Mucosa of rectum (tissue), 2 donors: ENCODE data around the gene SUDS3.

Experiments used
- H3K27ac ChIP-seq, 2 donors: one replicate each; pipeline ENCODE4 v1.7.0; 2013; ENCODE audit warnings: inconsistent platforms in 2 of 2, low read depth in 2 of 2, low read length in 2 of 2
- H3K27me3 ChIP-seq, 2 donors: one replicate each; pipeline ENCODE4 v1.7.0; 2013; ENCODE audit warnings: low read length in 2 of 2; ENCODE audit not compliant: control insufficient read depth in 2 of 2, insufficient read depth in 2 of 2
- H3K36me3 ChIP-seq, 2 donors: one replicate each; pipeline ENCODE4 v1.7.0; 2013; ENCODE audit warnings: low read length in 2 of 2; ENCODE audit not compliant: control insufficient read depth in 2 of 2, insufficient read depth in 2 of 2
- H3K4me1 ChIP-seq, 2 donors: one replicate each; pipeline ENCODE4 v1.7.0; 2013; ENCODE audit warnings: low read length in 2 of 2, mild to moderate bottlenecking in 1 of 2; ENCODE audit not compliant: control insufficient read depth in 2 of 2, insufficient read depth in 2 of 2
- H3K4me3 ChIP-seq, 2 donors: one replicate each; pipeline ENCODE4 v1.7.0; 2013; ENCODE audit warnings: low read length in 2 of 2
- H3K9ac ChIP-seq, 2 donors: one replicate each; pipeline ENCODE4 v1.7.0; 2013; ENCODE audit warnings: low read length in 2 of 2, low read depth in 1 of 2, mild to moderate bottlenecking in 1 of 2
- H3K9me3 ChIP-seq, 2 donors: one replicate each; pipeline ENCODE4 v1.7.0; 2013; ENCODE audit warnings: low read length in 2 of 2; ENCODE audit not compliant: control insufficient read depth in 2 of 2
- donor health status: healthy.
- donor health status: Normal muscosa, but diverticular disease.

SUDS3 gene

GRCh38 chr12:118371321-118372282 lies 4.8 kb upstream of the SUDS3 start:
- H3K27me3 ChIP-seq, result no peaks in the 10 kb centered on the region
- peak overlapping the region; percentile 88 to 98 for H3K4me3 ChIP-seq
- peak overlapping the region; percentile 86 to 87 for H3K27ac ChIP-seq
- no peaks in the 10 kb centered on the region for H3K36me3 ChIP-seq
- peaks cover 16 to 17% of the 10 kb centered on the region in 2 donors for H3K4me1 ChIP-seq
- H3K9me3 ChIP-seq, result no peaks in the 10 kb centered on the region
- peak overlapping the region; percentile 81 to 89 for H3K9ac ChIP-seq

DNA sequence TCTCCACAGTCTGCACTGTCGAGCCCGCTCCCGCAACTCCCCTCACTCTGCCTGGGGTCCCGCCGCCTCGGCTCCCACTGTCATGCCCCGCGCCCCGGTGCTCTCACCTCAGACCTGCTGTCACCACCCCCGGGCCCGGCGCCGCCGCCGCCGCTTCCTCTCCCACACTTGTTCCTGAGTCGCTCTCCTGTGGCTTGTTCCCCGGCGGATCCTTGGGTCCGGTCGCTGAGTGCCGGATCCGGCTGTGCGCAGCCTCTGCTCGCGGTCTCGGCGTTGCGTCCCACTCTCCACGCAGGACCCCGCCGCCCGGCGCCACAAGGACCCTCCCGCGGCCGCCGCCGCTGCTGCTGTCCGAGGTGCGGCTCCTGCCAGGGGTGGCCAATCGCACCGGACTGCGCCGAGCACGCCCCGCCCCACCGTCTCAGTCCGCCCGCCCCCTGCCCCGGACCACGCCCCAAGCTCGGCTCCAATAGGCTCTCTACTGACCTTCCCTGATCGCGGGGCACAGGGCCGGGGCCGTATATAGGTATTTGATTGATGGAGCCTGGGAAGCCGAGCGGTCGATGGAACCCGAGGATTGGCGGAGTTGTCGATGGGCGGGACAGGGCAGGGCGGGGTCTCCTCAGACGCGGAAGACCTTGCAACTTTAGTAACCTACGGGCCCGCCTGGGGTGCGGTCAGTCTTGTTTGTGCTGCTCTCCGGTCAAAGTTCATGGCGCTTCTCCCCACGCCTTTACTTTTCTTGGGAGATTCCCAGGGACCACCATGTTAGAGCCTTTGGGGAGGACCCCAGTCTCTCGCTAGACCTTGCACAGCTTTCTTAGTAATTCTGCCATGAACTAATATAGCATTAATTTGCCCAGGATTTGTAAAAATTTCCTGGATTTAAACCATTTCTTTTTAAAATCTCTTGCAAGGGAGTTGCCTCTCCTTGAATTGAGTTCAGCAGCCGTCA lies 3.5 kb upstream of the SUDS3 start, which contains the start of gene TAOK3:
TSS of gene TAOK3 (minus strand) at position 367 of the 955 bp plus-strand sequence. CDS start 117,340 bp downstream, outside the sequence.
- peak within 1 kb of the TSS; percentile 94 to 95 for H3K27ac ChIP-seq
- no peaks in the 10 kb centered on the region for H3K27me3 ChIP-seq
- no peaks in the 10 kb centered on the region for H3K36me3 ChIP-seq
- H3K9me3 ChIP-seq, result no peaks in the 10 kb centered on the region
- H3K4me1 ChIP-seq, result peaks cover 21 to 23% of the 10 kb centered on the region in 2 donors
- H3K9ac ChIP-seq, result peak within 1 kb of the TSS; percentile 83 to 89
- H3K4me3 ChIP-seq, result peak within 1 kb of the TSS; percentile 88 to 98

DNA sequence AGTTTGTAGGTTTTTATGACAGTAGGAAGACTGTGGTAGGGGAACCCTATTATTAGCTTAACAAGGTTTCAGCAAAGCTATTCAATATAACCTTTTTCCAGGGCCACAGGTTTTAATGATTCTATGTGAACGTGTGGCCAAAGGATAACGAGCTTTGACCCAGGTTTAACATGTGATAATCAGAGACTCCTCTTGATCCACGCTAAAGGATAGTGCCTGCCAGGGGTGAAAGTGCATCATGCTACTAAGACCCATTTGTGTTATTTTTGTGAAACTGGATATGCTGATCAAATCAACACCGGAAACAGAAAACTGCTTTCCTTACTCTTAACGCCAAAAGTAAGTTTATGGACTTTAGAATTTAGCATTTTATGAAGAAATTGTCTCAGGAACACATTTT lies 2.7 kb upstream of the SUDS3 start:
- no peaks in the 10 kb centered on the region for H3K36me3 ChIP-seq
- no peaks in the 10 kb centered on the region for H3K27me3 ChIP-seq
- no peaks in the 10 kb centered on the region for H3K9me3 ChIP-seq
- H3K9ac ChIP-seq, result peak overlapping the region; percentile 74 to 83
- H3K27ac ChIP-seq, result peak overlapping the region; percentile 94 to 95
- peaks cover 24 to 25% of the 10 kb centered on the region in 2 donors for H3K4me1 ChIP-seq
- H3K4me3 ChIP-seq, result peak overlapping the region; percentile 70 to 87

DNA sequence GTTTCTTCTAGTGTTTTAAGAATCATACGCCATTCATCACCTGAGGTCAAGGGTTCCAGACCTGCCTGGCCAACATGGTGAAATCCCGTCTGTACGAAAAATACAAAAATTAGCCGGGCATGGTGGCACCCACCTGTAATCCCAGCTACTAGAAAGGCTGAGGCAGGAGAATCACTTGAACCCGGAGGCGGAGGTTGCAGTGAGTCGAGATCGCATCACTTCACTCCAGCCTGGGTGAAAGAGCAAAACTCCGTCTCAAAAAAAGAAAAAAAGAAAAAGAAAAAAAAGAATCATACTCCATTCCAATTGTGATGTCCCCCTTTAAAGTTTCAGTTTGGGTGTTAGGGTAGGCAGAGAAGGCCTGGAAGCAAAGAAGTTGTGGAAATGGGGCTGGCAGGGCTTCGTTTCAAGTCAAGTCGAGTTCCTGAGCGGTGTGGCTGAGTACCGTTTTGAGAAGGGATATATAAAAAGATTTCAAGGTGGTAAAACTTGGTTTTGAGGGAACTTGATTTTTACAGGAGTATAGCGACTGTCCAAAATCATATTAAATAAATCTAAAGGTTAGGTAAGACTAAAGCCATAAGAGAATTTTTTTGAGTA lies 2.1 kb upstream of the SUDS3 start:
- H3K27ac ChIP-seq, result peak overlapping the region; percentile 94 to 95
- no peaks in the 10 kb centered on the region for H3K27me3 ChIP-seq
- H3K4me3 ChIP-seq, result no peak overlapping the region
- no peak overlapping the region for H3K9ac ChIP-seq
- H3K9me3 ChIP-seq, result no peaks in the 10 kb centered on the region
- H3K4me1 ChIP-seq, result peaks cover 24 to 25% of the 10 kb centered on the region in 2 donors
- no peaks in the 10 kb centered on the region for H3K36me3 ChIP-seq

DNA sequence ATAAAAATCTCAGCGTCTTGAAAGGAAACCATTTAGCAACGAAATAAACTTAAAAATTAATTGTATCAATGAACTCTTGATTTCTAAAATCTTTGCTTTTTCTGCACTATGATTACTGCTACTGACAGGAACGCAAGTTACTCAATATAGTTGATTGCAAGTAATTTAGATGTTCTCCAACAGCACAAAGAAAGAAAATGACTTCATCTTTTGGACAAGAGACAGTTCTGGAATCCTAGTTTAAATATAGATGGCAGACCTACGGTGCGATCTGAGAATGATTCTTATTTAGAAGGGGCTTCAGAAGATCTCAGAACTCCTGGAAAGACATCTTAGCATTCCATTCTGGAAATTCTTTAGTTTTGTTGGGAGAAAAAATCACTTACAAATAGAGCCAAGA lies 1.4 kb upstream of the SUDS3 start:
- Histone ChIP-seq H3K4me3 (no peak overlapping the region), H3K27me3 (no peaks in the 10 kb centered on the region), H3K9me3 (no peaks in the 10 kb centered on the region), H3K36me3 (peaks cover 4 to 7% of the 10 kb centered on the region in 2 donors), H3K27ac (no peak overlapping the region), H3K9ac (no peak overlapping the region), H3K4me1 (peaks cover 24 to 25% of the 10 kb centered on the region in 2 donors)

- H3K4me3 ChIP-seq, result no peak overlapping the region
- peaks cover 24% of the 10 kb centered on the region in 2 donors for H3K4me1 ChIP-seq
- no peaks in the 10 kb centered on the region for H3K9me3 ChIP-seq
- H3K36me3 ChIP-seq, result peaks cover 8 to 11% of the 10 kb centered on the region in 2 donors
- H3K9ac ChIP-seq, result peak overlapping the region in 1 of 2 donors; percentile 95
- H3K27ac ChIP-seq, result no peak overlapping the region
- H3K27me3 ChIP-seq, result no peaks in the 10 kb centered on the region
Observed at GRCh38 chr12:118375348-118375747, 1.0 kb upstream of the SUDS3 start.

GRCh38 chr12:118377021-118377883 lies 897 bp downstream of the SUDS3 start:
- peak overlapping the region; percentile 93 to 95 for H3K27ac ChIP-seq
- peak overlapping the region; percentile 60 to 95 for H3K9ac ChIP-seq
- no peaks in the 10 kb centered on the region for H3K9me3 ChIP-seq
- H3K36me3 ChIP-seq, result peaks cover 20 to 21% of the 10 kb centered on the region in 2 donors
- no peaks in the 10 kb centered on the region for H3K27me3 ChIP-seq
- peak overlapping the region; percentile 85 to 92 for H3K4me3 ChIP-seq
- peaks cover 19 to 24% of the 10 kb centered on the region in 2 donors for H3K4me1 ChIP-seq

GRCh38 chr12:118377884-118378470 lies 1.6 kb downstream of the SUDS3 start:
- H3K9ac ChIP-seq, result peak overlapping the region; percentile 60 to 95

More at GRCh38 chr12:118377884-118378470, 1.6 kb downstream of the SUDS3 start:
- no peaks in the 10 kb centered on the region for H3K27me3 ChIP-seq
- peaks cover 19 to 24% of the 10 kb centered on the region in 2 donors for H3K4me1 ChIP-seq
- peak overlapping the region; percentile 85 to 92 for H3K4me3 ChIP-seq
- H3K36me3 ChIP-seq, result peaks cover 22 to 23% of the 10 kb centered on the region in 2 donors
- H3K9me3 ChIP-seq, result no peaks in the 10 kb centered on the region
- peak overlapping the region; percentile 14 to 95 for H3K27ac ChIP-seq
